SK-N-DZ (cell line): Measurements from ENCODE around the gene GPATCH1.

ENCODE experiments used
- DNase-seq: peaks from one replicate; pipeline ENCODE4 v3.0.0-alpha.2; 2015; ENCODE audit warnings: low spot score

The GPATCH1 gene

DNA sequence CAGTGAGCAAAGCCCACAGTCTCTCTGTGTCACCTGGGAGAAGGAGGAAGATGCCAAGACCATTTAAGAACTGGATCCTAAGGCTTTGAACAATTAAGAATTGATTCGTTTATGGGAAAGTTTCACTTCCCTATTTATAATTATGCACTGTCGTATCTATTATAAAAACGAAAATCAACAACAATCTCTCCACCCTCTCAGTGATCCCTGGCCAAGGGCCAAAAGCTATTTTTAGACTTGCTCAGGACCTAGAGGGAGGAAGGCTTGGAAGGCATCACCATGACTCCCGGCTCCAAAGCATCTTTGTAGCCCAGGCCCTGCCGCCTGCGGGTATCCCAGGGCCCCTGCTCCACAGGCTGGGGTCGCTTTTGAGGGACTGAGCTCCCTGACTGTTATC, 17.6 kb upstream of the GPATCH1 start:
- DNase-seq, result no peak

DNA sequence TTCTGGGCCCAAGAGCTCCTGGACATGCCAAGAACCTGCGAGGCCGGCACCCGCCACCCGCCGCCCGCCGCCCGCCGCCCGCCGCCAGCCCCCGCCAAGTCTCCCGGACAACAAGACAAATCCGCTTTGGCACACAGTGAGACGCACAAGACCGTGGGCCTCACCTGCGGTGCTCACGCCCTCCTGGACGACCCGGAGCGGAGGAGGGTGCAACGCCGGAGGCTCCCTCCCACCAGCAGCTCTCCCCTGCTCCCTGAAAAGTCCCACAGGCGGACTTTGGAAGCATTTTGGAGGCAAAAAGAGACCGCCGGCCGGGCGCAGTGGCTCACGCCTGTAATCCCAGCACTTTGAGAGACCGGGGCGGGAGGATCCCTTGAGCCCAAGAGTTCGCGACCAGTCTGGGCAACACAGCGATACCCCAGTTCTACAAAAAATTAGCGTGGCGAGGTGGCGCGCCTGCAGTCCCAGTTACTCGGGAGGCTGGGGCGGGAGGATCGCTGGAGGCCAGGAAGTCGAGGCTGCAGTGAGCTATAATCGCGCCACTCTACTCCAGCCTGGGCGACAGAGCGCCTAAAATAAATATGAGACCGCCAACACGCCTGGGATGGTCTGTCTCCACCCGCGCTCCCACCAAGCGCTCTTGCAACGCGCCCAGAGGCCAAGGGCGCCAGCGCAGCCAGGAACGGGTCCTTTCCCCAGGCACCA, 17.1 kb upstream of the GPATCH1 start:
- peak; percentile 32 for DNase-seq

DNA sequence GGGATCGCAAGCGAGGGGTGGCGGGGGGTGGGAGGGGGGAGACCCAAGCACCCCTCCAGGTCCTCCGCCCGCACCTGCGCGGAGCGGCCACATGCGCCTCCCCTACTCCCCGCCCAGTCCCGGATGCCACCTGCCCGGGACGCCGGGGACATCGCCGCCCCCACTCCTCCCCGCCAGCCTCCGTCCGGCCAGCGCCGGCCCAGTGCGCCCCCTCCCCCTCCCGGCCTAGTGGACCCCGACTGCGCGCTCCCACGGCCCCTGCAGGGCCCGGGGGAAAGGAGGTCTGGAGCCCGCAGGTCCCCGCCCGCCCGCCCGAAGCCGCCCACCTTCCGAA, 16.6 kb upstream of the GPATCH1 start:
- no peak for DNase-seq

DNA sequence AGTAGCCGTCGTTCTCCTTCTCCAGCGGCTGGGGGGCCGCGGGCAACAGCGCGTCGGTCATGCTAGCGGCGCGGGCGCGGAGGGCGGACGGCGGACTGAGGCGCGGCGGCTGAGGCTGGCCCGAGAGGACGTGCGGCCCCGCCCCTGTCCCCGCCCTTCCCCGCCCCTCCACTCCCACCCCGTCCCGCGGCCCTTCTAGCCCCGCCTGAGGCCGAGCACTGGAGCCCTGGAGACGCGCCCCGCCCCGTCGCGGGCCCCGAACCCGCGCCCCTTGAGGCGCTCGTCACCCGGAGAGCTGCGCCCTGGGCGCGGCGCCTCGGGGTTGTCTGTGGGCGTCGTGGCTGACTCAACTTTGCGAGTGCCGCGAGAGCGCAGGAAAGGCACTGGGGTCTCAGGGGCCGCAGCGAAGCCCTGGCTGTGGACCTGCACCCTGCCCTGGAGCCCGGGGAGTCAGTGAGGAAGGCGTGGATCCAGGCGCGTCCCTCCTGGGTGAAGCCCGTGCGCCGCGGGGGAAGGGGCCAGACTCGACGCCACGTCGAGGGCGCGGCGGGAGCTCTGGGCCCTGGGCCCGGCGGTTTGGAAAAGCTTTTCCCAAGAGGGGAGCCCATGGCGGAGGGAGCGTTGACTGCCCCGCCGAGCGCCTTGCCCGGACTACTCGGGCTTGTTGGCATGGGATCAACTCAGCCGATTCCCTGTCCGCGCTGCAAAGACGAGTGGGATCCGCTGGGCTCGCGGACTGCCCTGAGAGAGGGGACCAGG, 16.0 kb upstream of the GPATCH1 start, which contains the start of gene RHPN2:
Gene RHPN2 (minus strand): TSS at position 97 of the 759 bp plus-strand sequence. CDS start 36 bp downstream, at position 61.
- peak; percentile 64 for DNase-seq

DNA sequence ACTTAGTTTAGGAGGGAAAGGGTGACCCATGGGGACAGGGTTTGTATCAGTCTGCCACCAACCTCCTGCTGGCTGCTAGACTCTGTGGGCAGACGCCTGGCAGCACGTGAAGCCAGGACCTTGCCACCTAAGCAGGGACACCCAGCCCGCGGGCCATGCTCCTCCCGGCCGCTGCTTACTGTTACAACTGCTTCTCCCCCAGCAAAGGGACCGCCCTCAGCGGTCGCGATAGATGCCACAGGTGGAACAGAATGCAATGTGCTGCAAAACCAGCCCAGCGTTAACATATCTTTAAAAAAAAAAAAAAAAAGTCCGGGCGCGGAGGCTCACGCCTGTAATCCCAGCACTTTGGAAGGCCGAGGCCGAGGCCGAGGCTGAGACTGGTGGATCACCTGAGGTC, 14.4 kb upstream of the GPATCH1 start:
- no peak for DNase-seq

DNA sequence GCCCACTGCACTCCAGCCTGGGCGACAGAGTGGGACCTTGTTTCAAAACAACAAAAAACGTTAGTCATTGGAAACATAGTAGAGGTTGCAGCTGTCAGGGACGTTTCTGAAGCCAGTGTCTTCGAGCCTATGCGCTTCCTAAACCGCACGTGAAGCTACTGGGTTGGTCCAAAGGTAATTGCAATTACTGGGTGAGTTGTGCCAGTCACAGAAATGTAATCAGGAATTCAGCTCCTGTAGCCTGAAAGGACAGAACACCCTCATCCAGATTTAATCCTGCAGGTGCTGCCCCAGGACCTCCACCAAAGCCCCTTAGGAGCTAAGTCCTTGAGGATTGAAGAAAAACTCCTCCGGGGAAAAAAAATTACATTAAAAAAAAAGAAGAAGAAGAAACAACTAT, 13.9 kb upstream of the GPATCH1 start:
- no peak for DNase-seq

DNA sequence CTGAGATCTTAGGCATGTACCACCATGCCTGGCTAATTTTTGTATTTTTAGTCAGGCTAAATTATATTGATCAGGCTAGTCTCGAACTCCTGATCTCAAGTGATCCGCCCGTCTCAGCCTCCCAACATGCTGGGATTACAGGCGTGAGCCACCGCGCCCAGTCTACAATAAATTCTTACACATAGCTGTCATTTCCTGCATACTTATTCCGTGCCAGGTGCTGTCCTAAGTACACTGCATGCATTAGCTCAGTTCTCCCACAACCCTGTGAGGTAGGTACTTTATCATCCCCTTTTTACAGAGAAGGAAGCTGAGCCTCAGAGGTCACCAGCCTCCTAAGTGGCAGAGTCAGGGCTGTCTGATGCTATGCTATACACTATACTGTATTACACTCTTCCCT, 9.1 kb upstream of the GPATCH1 start:
- DNase-seq, result no peak

DNA sequence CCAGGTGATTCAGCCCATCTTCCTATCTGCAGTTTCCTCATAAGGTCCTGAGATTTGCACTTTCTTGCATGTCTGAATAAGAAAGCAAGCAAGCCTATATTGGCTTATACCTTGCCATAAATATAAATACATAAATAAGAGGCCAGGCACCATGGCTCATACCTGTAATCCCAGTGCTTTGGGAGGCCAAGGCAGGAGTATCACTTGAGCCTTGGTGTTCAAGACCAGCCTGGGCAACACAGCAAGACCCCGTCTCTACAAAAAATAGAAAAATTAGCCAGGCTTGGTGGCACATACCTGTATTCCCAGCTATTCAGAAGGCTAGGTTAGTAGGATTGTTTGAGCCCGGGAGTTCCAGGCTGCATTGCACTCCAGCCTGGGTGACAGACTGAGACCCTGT, 5.5 kb upstream of the GPATCH1 start:
- no peak for DNase-seq

DNA sequence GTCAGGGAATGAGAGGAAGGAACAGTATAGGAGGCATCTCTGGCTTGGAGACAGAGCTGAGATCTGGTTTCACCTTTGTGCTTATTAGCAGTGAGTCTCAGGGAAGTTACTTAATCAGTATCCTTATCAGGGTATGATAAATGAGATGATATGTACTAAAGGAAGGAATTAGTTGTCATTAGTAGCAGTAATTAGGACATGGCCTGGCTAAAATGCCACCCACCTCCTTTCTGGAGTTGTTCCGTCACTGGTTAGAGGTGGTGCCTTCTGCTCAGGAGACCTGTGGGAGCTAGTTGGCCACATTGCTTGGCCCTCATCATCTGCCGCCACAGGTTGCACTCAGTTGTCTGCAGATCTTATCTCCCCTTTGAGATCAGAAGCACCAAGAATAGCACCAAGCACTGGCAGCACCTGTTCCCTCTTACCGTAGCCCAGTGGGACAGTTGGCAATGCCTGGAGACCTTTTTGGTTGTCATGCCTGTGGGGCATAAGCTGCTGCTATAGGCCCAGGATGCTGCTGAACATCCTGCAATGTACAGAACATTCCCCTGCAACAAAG, 4.7 kb downstream of the GPATCH1 start:
- DNase-seq, result no peak

DNA sequence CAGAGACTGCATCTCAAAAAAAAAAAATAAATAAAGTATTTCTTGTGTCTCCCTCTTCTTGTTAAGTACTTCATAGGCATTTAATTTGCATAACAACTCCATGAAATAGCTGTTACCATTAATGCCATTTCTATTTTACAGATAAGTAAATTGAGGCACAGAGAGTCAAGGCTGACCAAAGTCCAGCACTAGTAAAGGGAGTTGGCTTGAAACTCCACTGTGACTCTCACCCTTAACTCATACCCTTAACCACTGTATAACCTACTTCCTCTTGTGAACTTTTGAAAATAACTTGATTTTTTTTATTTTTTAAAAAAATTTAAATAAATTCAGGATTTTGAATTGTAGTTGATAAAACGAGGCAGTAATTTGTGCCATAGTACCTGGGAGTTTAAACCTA, 6.0 kb downstream of the GPATCH1 start:
- no peak for DNase-seq

DNA sequence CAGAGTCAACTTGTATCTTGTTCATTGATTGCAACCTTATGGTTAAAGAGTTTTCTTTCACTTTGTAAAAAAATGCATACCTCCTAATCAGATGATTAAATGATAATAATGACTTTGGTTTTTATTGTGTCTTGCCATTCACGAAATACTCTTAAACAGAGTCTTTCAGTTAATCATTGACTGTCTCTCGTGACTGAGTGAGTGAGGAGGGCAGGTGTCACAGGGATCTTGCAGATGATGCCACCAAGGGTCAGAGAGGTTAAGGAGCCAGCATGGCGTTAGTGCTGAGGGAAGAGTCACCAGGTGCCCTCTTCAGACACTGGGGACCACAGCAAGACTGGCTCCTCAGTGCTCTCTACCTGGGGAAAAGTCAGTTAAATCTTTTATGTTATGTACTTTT, 8.0 kb downstream of the GPATCH1 start:
- no peak for DNase-seq

DNA sequence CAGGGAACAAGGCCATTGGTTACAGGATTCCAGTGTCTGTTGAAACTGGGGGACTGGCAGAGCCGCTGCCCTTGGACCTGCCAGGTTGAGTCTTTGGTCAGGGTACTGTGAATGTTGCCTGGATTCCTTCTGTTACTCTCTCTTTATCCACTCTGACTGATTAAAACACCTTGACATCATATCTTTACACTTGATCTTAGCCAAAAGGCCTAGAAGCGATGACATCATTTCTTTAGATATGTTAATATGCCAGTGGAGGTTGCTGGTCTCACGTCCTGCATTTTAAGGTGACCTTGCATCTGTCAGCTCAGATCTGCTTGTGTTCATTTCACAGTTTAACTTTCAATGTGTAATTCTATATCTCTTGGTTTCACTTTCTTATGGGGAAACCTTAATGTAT, 9.2 kb downstream of the GPATCH1 start:
- DNase-seq, result no peak

DNA sequence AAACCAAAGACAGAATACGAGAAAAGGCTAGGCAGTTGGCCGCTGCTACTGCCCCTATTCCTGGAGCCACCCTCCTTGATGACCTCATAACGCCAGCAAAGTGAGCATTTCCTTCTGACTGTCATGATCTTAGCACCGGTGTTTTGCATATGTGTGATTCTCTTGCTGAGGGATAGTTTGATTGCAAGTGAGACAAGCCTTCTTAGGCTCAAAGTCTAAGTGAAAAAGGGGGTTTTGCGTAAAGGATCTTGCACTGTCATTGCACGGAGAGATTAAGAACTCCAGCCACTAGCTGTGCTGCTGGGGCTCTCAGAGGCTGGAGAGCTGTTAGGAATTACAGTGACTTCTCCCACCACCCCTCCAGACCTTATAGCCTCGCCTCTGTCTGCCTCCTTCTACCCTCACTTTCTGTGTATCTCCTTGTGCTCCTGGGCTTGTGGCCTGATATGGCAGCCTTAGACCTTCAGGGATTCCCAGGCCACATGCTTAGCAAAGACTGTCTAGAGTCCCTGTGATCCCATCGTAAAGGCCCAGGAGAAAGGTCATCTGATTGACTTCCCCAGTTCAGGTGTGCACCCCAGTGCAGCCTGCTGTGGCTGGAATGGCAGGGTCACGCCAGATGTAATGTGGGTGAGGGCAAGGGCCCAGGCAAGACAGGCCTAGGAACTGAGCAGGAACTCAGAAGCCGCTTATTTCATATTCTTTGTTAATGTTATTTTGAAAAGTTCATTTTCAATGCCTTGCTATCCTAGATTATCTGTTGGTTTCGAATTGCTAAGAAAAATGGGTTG, 12.6 kb downstream of the GPATCH1 start:
- DNase-seq, result no peak

DNA sequence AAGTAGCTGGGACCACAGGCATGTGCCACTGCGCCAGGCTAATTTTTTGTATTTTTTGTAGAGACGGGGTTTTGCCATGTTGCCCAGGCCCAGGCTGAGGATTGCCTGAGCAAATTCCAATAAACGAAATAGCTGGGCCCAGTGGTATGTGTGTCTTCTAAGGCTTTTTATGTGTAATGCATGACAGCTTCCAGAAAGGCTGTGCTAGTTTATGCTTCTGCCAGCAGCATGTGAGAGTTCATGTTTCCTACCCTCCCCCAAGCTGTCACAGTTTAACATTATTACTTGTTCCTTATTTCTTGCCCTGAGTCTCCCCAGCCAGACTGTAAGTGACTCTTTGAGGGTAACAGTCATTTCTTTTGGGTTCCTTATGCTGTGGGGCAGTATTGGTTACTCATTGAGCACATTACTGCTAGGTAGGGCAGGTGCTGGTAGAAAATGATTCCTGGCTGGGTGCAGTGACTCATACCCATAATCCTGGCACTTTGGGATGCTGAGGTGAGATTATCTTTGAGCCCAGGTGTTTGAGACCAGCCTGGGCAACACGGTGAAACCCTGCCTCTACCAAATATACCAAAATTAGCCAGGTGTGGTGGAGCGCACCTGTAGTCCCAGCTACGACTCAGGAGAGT, 13.6 kb downstream of the GPATCH1 start:
- no peak for DNase-seq

DNA sequence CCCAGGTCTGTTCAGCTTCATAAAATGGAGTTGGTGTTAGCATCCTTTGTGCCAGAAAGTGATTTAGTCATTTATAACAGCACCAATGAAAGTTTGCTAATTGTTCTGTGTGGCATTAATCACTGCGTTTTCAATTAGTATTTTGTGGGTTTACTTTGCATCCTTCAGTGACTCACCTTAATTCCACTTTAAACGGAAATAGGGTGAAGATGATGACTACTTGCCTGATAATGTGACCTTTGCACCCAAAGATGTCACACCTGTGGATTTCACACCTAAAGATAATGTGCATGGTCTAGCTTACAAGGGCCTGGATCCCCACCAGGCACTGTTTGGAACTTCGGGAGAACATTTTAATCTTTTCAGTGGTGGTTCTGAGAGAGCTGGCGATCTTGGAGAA, 15.0 kb downstream of the GPATCH1 start:
- DNase-seq, result no peak

DNA sequence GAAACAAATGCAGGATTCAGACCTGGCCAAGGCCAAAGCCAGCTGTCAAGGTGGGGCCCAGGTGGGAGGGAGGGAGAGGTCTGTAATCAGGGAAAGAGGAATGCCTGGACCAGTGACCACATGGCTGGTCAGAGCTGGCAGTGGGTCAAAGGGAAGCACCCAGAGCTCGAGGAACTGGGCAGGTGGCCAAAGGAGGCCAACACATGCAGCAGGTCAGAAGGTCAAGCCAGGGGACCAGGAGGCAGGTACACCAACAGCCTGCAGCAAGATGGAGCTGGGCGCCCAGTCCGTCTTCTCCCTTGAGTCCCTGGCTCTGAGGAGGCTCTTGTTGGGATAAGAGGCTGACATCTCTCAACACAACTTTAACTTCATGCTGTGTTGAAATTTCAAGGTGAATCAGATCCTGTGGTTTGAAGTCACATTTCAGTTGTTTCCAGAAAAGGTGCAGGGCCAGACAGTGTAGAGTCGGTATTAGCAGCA, 17.1 kb downstream of the GPATCH1 start:
- no peak for DNase-seq

DNA sequence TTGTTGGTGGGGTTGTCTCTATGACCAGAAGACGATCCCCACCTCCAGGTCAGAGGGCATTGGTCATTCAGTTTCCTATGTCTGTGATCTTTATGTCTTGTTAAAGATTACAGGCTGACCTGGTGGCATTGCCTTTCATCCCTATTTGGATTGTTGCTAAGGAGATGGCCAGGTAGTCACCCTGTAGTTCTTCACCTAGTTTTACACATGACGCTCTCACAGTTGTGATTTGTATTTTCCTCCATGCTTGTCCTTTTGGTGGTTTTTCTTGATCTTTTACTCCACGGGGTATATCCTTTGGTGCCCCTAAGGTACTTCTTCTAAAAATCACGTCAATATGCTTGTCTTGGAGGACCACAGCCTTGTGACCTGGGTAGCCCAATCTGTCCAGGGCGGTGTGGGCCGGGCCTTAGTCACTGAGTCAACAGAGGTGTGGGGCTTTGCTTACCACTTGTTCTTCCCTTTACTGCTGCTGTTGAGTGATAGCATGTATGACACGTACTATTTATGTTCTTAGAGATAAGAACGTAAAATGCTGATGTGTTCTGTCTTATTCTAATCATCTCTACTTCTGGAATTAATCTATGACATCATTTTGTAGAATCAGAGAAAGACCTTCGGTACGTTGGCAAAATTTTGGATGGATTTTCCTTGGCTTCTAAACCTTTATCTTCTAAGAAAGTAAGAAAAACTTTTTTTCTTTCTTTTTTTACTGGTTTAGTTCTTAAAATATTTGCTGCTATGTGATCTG, 20.1 kb downstream of the GPATCH1 start:
- DNase-seq, result no peak

DNA sequence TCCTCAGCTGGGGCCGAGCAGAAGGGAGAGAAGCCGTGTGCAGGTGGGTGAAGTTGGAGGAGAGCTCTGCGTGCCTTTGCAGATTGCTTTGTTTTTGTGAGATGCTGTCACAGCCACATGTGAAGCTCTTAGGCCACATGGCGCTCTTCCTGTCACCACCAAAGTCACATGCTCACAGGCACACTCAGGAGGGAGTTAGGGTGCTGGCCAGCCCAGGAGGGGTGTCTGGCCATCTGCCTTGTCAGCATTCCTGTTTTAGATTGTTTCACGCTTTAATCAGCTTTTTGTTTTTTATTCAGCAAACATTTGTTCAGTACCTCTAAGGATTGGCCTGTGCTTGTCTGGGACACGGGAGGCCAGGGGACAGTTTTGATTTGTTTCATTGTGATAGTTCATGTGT, 21.9 kb downstream of the GPATCH1 start:
- no peak for DNase-seq

DNA sequence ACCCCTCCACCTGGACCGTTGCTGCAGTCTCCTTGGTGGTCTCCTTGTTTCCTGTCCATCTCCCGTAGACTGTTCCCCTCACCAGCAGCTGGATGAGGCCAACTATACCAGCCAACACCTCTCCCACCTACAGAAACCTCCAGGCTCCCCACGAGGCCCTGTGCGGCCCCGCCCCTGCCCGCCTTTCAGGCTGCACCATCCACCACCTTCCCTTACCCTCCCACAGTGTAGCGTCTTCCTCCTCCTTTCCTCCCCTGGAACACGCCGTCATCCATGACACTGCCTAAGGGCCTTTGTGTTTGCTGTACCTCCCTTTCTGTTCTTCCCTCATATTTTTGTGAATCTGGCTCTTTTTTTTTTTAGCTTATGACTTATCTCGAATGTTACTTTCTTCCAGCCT, 27.2 kb downstream of the GPATCH1 start:
- DNase-seq, result no peak

DNA sequence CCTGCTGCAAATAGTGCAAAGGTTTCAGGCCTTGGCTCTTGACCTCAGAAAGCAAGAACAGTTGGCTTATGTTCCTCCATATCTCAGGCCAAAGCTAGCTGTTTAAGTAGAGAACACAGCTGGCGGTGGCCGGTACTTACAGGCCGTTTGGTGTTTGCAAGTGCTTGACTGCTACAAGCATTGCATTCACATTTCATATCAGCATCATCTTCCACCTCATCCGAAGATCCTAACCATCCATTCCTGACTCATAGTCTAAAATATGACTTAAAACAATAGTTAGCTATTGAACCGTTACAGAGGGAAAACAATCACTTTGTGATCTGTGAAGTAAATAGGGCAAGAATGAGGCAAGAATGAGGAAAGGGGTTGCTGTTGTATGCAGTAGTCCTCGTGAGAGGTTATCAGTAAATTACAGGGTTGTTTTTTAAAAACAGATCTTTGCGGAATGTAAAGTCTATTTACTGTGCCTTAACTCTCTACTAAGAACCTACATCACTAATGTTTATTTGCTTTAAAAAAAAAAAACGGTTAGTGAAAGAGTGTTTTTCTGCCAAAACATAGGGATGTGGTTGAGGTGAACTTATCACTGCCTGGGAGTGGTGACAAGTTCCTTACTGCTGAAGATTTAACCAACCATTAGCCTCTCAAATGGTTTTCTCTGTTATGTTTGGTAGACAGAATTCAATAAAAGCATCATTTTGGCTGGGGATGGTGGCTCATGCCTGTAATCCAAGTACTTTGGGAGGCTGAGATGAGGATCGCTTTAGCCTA, 29.3 kb downstream of the GPATCH1 start:
- DNase-seq, result no peak
